Measurements from ENCODE around the gene EIF5. TPM values are rescaled to one million over a fixed set of nuclear protein-coding genes. Genes with fewer than 3 reads are reported as not detected.

The EIF5 gene
- polyA plus RNA-seq, 1 experiment, result 282 TPM

- Histone ChIP-seq H3K4me3 (ENCODE audit: low read depth, low read length) (no peak overlapping the region), H3K36me3 (ENCODE audit: control insufficient read depth, insufficient read depth, low read length) (no peaks in the 10 kb centered on the region), H3K27me3 (ENCODE audit: control insufficient read depth, insufficient read depth, low read length) (no peaks in the 10 kb centered on the region)
- no peak for DNase-seq (ENCODE audit: low read depth)
- ChIA-PET POLR2A (no interaction called here), CTCF (interaction anchor here (0.6 kb wide), 1 partner anchor 30 kb away, joined by 3 read pairs; no protein-coding TSS in a partner anchor)
- TF ChIP-seq, protein P1, sequence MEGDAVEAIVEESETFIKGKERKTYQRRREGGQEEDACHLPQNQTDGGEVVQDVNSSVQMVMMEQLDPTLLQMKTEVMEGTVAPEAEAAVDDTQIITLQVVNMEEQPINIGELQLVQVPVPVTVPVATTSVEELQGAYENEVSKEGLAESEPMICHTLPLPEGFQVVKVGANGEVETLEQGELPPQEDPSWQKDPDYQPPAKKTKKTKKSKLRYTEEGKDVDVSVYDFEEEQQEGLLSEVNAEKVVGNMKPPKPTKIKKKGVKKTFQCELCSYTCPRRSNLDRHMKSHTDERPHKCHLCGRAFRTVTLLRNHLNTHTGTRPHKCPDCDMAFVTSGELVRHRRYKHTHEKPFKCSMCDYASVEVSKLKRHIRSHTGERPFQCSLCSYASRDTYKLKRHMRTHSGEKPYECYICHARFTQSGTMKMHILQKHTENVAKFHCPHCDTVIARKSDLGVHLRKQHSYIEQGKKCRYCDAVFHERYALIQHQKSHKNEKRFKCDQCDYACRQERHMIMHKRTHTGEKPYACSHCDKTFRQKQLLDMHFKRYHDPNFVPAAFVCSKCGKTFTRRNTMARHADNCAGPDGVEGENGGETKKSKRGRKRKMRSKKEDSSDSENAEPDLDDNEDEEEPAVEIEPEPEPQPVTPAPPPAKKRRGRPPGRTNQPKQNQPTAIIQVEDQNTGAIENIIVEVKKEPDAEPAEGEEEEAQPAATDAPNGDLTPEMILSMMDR (IDR thresholded peaks at IDR 0.05; ENCODE audit: insufficient read depth, low read depth, low read length), result no peak
Measured at GRCh38 chr14:103370087-103370486, 36.0 kb downstream of the EIF5 start.

GRCh38 chr14:103372017-103372416 is 38.0 kb downstream of the EIF5 start:
- ChIA-PET CTCF (interaction anchor here (3.2 kb wide), 1 partner anchor 19 kb away, joined by 15 read pairs; no protein-coding TSS in a partner anchor), POLR2A (interaction anchor here (0.5 kb wide), 2 partner anchors 15 to 20 kb away, joined by 3 to 4 read pairs; no protein-coding TSS in a partner anchor)
- Histone ChIP-seq H3K4me3 (ENCODE audit: low read depth, low read length) (no peak overlapping the region), H3K36me3 (ENCODE audit: control insufficient read depth, insufficient read depth, low read length) (no peaks in the 10 kb centered on the region), H3K27me3 (ENCODE audit: control insufficient read depth, insufficient read depth, low read length) (no peaks in the 10 kb centered on the region)
- no peak for DNase-seq (ENCODE audit: low read depth)
- TF ChIP-seq, protein P1 (IDR thresholded peaks at IDR 0.05; ENCODE audit: insufficient read depth, low read depth, low read length), result no peak

GRCh38 chr14:103372552-103373304 is 38.7 kb downstream of the EIF5 start:
- POLR2A ChIA-PET, result interaction anchor here (0.5 kb wide), 2 partner anchors 14 to 19 kb away, joined by 3 to 4 read pairs; no protein-coding TSS in a partner anchor
- CTCF ChIA-PET, result interaction anchor here (0.6 to 3.2 kb wide), 3 partner anchors 18 to 70 kb away, joined by 3 to 15 read pairs (median 3); no protein-coding TSS in a partner anchor
- TF ChIP-seq, protein P1 (IDR thresholded peaks at IDR 0.05; ENCODE audit: insufficient read depth, low read depth, low read length), result no peak
- peak; percentile 71 for DNase-seq (ENCODE audit: low read depth)
- no peaks in the 10 kb centered on the region for H3K27me3 ChIP-seq (ENCODE audit: control insufficient read depth, insufficient read depth, low read length)
- no peaks in the 10 kb centered on the region for H3K36me3 ChIP-seq (ENCODE audit: control insufficient read depth, insufficient read depth, low read length)
- no peak overlapping the region for H3K4me3 ChIP-seq (ENCODE audit: low read depth, low read length)

DNA sequence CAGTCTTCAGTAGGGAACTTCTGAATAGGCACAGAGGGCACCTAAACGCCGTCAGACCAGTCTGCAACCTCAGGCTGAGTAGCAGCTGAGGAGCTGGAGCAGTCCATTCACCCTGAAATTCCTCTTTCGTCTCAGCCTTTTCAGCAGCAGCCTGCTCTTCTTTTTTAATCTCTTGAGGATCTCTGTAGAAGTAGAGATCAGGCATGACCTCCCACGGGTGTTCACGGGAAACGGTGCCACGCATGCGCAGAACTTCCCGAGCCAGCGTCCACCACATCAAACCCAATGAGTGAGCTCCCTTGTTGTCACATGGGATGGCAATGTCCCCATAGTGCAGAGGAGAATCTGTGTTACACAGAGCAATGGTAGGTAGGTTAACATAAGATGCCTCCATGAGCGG is 40.1 kb downstream of the EIF5 start:
- ChIA-PET POLR2A (no interaction called here), CTCF (interaction anchor here (3.2 kb wide), 1 partner anchor 17 kb away, joined by 15 read pairs; no protein-coding TSS in a partner anchor)
- no peak for DNase-seq (ENCODE audit: low read depth)
- Histone ChIP-seq H3K27me3 (ENCODE audit: control insufficient read depth, insufficient read depth, low read length) (no peaks in the 10 kb centered on the region), H3K36me3 (ENCODE audit: control insufficient read depth, insufficient read depth, low read length) (no peaks in the 10 kb centered on the region), H3K4me3 (ENCODE audit: low read depth, low read length) (no peak overlapping the region)
- TF ChIP-seq, protein P1 (IDR thresholded peaks at IDR 0.05; ENCODE audit: insufficient read depth, low read depth, low read length), result no peak

DNA sequence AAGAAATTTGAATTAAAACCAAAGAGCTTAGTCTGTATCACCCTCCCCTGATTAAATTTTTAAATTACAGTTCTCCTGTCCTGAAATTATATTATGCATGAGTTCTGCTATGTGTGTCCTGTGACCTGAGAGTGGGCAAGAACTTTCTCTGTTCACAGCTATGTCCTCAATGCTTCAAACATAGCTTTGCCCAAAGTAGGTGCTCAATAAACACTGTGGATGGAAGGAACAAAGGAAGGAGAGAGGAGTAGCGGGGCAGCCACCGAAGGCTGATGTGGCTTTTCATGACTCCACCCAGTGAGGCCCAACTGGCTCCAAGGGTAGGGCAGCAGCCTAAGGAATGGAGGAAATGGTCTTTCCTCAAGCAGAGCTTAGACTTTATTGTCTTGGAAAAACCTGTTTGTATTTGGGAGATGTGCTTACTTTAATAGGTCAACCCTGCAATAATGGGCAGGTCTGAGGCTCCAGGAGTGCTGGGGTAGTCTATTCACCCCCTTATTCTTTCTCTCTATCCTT is 43.5 kb downstream of the EIF5 start:
- Histone ChIP-seq H3K4me3 (ENCODE audit: low read depth, low read length) (no peak overlapping the region), H3K36me3 (ENCODE audit: control insufficient read depth, insufficient read depth, low read length) (no peaks in the 10 kb centered on the region), H3K27me3 (ENCODE audit: control insufficient read depth, insufficient read depth, low read length) (no peaks in the 10 kb centered on the region)
- ChIA-PET CTCF (interaction anchor here (0.6 to 6.2 kb wide), 3 partner anchors 13 to 969 kb away, joined by 3 to 37 read pairs (median 3); no protein-coding TSS in a partner anchor), POLR2A (no interaction called here)
- DNase-seq (ENCODE audit: low read depth), result no peak
- TF ChIP-seq, protein P1 (IDR thresholded peaks at IDR 0.05; ENCODE audit: insufficient read depth, low read depth, low read length), result no peak
